Measurements from ENCODE around the gene TCP11L2. TPM values are rescaled to one million over a fixed set of nuclear protein-coding genes. Genes with fewer than 3 reads are reported as not detected.

TCP11L2 gene
- total and polyA plus RNA-seq, 2 of the 13 experiments (the other 11 are each of a cell fraction or from before 2014, with no cell fraction given) = 4.6 to 24.1 TPM

DNA sequence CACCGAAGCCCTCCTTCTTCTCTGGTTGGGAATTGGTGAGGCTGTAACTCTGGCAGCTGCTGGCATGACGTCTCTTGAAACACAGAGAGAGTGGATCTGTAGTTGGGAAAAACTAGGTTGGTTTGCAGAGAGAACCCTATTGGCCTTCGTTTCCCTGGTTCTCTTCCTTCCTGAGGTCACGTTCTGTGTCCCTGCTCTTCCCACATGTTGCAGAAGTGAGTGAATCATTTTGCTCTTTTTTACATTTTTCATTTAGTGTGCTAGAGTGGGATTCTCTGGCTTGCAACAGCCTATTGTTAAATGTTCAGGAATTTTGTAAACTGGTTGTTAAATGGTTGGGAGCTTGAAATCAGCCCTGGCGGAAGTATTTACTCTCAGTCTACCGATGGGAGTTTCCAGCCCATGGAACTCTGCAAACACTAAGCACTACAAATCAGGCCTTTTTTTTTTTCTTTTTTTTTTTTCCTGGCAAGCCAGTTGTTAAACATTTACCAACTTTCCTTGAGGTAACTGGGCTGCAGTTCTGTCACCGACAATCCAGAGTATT is 27.9 kb upstream of the TCP11L2 start (continued):
- TF ChIP-seq, protein P1, sequence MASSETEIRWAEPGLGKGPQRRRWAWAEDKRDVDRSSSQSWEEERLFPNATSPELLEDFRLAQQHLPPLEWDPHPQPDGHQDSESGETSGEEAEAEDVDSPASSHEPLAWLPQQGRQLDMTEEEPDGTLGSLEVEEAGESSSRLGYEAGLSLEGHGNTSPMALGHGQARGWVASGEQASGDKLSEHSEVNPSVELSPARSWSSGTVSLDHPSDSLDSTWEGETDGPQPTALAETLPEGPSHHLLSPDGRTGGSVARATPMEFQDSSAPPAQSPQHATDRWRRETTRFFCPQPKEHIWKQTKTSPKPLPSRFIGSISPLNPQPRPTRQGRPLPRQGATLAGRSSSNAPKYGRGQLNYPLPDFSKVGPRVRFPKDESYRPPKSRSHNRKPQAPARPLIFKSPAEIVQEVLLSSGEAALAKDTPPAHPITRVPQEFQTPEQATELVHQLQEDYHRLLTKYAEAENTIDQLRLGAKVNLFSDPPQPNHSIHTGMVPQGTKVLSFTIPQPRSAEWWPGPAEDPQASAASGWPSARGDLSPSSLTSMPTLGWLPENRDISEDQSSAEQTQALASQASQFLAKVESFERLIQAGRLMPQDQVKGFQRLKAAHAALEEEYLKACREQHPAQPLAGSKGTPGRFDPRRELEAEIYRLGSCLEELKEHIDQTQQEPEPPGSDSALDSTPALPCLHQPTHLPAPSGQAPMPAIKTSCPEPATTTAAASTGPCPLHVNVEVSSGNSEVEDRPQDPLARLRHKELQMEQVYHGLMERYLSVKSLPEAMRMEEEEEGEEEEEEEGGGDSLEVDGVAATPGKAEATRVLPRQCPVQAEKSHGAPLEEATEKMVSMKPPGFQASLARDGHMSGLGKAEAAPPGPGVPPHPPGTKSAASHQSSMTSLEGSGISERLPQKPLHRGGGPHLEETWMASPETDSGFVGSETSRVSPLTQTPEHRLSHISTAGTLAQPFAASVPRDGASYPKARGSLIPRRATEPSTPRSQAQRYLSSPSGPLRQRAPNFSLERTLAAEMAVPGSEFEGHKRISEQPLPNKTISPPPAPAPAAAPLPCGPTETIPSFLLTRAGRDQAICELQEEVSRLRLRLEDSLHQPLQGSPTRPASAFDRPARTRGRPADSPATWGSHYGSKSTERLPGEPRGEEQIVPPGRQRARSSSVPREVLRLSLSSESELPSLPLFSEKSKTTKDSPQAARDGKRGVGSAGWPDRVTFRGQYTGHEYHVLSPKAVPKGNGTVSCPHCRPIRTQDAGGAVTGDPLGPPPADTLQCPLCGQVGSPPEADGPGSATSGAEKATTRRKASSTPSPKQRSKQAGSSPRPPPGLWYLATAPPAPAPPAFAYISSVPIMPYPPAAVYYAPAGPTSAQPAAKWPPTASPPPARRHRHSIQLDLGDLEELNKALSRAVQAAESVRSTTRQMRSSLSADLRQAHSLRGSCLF (CRISPR knock-in tag; IDR thresholded peaks at IDR 0.05; ENCODE audit: borderline replicate concordance) = no peak
- no peak for TF ChIP-seq CHD2 (IDR thresholded peaks at IDR 0.05; ENCODE audit: low read depth, low read length)
- peak; percentile 57 for TF ChIP-seq HNF1B (CRISPR knock-in tag; IDR thresholded peaks at IDR 0.05)
- 0 out of 2 replicates have a peak, but pooled peaks have one; percentile 21 for TF ChIP-seq FOXP1 (IDR thresholded peaks at IDR 0.05)
- peak; percentile 46; the same call in 1 of the 2 replicates for TF ChIP-seq FOXP1 (CRISPR knock-in tag; IDR thresholded peaks at IDR 0.05)
- TF ChIP-seq, protein P2, sequence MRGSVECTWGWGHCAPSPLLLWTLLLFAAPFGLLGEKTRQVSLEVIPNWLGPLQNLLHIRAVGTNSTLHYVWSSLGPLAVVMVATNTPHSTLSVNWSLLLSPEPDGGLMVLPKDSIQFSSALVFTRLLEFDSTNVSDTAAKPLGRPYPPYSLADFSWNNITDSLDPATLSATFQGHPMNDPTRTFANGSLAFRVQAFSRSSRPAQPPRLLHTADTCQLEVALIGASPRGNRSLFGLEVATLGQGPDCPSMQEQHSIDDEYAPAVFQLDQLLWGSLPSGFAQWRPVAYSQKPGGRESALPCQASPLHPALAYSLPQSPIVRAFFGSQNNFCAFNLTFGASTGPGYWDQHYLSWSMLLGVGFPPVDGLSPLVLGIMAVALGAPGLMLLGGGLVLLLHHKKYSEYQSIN (CRISPR knock-in tag; IDR thresholded peaks at IDR 0.05; ENCODE audit: borderline replicate concordance) = no peak
- TF ChIP-seq ZNF501 (CRISPR knock-in tag; IDR thresholded peaks at IDR 0.05) = peak; percentile 52; the same call in 1 of the 2 replicates
- TF ChIP-seq ZNF710 (CRISPR knock-in tag; IDR thresholded peaks at IDR 0.05; ENCODE audit: borderline replicate concordance) = peak; percentile 72; the same call in 1 of the 2 replicates
- TF ChIP-seq FLYWCH1 (CRISPR knock-in tag; IDR thresholded peaks at IDR 0.05) = no peak
- TF ChIP-seq ZBTB20 (CRISPR knock-in tag; IDR thresholded peaks at IDR 0.05; ENCODE audit: borderline replicate concordance, low read depth) = no peak
- no peak for TF ChIP-seq MTA3 (CRISPR knock-in tag; IDR thresholded peaks at IDR 0.05)
- TF ChIP-seq, protein P3, sequence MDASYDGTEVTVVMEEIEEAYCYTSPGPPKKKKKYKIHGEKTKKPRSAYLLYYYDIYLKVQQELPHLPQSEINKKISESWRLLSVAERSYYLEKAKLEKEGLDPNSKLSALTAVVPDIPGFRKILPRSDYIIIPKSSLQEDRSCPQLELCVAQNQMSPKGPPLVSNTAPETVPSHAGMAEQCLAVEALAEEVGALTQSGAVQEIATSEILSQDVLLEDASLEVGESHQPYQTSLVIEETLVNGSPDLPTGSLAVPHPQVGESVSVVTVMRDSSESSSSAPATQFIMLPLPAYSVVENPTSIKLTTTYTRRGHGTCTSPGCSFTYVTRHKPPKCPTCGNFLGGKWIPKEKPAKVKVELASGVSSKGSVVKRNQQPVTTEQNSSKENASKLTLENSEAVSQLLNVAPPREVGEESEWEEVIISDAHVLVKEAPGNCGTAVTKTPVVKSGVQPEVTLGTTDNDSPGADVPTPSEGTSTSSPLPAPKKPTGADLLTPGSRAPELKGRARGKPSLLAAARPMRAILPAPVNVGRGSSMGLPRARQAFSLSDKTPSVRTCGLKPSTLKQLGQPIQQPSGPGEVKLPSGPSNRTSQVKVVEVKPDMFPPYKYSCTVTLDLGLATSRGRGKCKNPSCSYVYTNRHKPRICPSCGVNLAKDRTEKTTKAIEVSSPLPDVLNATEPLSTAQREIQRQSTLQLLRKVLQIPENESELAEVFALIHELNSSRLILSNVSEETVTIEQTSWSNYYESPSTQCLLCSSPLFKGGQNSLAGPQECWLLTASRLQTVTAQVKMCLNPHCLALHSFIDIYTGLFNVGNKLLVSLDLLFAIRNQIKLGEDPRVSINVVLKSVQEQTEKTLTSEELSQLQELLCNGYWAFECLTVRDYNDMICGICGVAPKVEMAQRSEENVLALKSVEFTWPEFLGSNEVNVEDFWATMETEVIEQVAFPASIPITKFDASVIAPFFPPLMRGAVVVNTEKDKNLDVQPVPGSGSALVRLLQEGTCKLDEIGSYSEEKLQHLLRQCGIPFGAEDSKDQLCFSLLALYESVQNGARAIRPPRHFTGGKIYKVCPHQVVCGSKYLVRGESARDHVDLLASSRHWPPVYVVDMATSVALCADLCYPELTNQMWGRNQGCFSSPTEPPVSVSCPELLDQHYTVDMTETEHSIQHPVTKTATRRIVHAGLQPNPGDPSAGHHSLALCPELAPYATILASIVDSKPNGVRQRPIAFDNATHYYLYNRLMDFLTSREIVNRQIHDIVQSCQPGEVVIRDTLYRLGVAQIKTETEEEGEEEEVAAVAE (CRISPR knock-in tag; IDR thresholded peaks at IDR 0.05; ENCODE audit: borderline replicate concordance) = no peak
- no peak for TF ChIP-seq KLF12 (CRISPR knock-in tag; IDR thresholded peaks at IDR 0.05; ENCODE audit: borderline replicate concordance)
